A673 (cell line): Measurements from ENCODE around the gene SCUBE3.

Source experiments
- CTCF ChIP-seq: fragments of 300-800, 200-600 bp; sonication (generic); conservative IDR thresholded peaks from 2 replicates; pipeline ENCODE4 v1.5.1; 2017; ENCODE audit warnings: low read depth, mild to moderate bottlenecking, antibody characterized with exemption, low read length, moderate library complexity, mixed read lengths
- EZH2 ChIP-seq: fragments of 200-600 bp; sonication (generic); IDR thresholded peaks from 2 replicates; pipeline ENCODE4 v1.6.1; 2017; ENCODE audit warnings: borderline replicate concordance, low read depth, mild to moderate bottlenecking, mixed read lengths, antibody characterized with exemption, low read length; ENCODE audit not compliant: poor library complexity, severe bottlenecking

GRCh38 chr6:35168461-35168861 is 45.3 kb upstream of the SCUBE3 start:
- TF ChIP-seq CTCF, result no peak
- no peak for TF ChIP-seq EZH2
